ENCODE measurements around the gene CD6.

GRCh38 chr11:61011229-61011870, 39.9 kb downstream of the CD6 start:
- TF ChIP-seq EP300 (IDR thresholded peaks at IDR 0.05) (no peak), CTCF (IDR thresholded peaks at IDR 0.05) (no peak), POLR2A (IDR thresholded peaks at IDR 0.05) (no peak)

Measured in ovary (tissue), 3 donors.